CD4-positive, alpha-beta T cell treated with Interleukin-17A for 4 hours (primary cell): Measurements from ENCODE around the gene STX18.
"Not testable (repeated sequence)": the region's sequence is repeated elsewhere in the genome, so short reads cannot be mapped to it uniquely, and the experiment has no call there.

Experiments used
- DNase-seq: peaks from one replicate; pipeline ENCODE4 v3.0.0-alpha.2; 2020; ENCODE audit warnings: mixed read lengths

STX18 gene

DNA sequence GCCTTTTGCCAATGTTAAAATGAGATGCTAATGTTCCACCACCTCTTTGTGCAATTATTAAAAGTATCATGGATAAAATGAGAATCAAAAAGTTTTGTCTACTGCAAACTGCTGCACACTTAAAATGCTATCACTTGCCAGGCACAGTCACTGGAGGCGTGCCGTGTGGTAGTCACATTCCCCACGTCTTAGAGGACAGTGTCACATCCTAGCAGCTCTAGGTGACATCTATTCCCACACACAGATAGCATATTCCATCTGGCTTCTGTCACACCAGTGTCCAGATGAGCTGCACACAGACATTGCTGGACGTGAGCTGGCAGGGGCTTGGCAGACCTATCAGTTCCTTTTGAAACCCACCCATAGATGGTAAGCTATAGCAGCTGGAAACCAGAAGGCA is 107.9 kb downstream of the STX18 start:
- no peak for DNase-seq

- DNase-seq = no peak
These were observed 109.3 kb downstream of the STX18 start for GRCh38 chr4:4432341-4433125.

DNA sequence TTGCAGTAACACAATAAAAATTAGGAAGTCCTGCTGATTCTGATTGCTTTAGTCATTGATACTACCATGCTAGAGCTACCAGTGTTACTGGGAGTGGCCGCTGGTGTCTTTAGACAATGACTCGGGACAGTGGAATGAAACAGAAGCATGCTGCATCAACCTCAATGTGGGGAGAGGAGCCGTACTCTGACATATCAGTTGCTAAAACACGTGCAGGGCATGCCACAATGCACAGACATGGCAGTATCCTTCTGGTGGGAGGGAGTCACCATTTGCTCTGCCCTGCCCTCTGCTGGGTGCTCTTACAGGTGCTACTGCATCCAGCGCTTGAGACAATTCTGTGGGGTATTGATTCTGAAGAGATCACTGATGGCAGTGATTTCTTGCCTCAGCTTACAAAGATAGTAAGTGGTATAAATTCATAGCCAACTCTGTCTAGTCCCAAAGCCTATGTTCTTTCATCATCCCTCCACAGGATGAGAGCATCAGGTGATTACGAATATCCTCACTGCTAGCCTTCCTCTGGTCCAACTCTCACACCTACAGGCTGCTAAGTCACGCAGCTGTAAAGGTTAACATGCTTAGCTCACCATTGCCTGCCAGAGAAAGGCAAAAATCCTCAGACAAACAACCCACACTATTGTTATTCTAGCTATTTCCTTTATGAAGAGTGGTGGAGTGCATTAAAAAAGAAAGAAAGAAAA is 111.2 kb downstream of the STX18 start:
- DNase-seq = peak; percentile 68

DNA sequence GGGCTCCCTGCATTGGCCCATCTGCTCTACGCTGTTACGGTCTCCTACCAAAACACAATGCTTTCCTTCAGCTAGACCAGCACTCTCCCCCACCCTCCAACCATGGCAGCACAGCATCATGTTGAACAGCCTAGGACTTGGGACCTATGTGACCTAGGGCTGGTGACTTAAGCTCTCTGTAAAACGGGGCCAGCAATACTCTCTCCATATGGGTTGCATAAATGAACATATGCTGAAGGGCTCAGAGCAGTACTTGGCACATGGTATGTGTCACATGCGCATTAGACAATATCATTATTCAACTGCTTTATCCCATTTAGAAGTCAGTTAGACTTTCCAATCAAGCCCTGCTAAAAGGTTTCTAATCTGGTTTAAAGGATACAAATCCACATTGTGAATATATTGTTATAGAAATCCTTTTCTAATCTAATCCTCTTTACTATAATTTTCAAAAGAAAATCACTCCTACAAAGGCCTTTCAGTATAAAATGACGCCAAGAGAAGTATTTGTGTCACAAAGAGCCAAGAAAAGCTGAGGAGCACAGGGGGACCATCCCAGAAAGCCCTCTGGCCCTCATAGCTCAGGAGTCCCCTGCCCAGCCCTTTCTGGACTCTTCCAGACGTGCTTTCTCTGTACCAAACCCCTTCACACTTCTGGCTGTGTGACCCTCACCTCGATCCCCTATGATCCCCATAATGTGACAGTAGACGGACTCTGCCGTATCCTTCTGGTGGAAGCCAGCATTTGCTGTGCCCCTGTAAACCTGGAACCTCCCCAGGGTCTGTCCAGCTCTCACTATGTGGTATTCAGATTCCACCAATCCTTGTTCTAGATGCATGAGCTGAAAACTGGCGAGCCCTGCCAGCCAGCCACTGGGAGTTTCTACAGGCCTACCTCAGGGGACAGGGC is 112.6 kb downstream of the STX18 start:
- no peak for DNase-seq

DNA sequence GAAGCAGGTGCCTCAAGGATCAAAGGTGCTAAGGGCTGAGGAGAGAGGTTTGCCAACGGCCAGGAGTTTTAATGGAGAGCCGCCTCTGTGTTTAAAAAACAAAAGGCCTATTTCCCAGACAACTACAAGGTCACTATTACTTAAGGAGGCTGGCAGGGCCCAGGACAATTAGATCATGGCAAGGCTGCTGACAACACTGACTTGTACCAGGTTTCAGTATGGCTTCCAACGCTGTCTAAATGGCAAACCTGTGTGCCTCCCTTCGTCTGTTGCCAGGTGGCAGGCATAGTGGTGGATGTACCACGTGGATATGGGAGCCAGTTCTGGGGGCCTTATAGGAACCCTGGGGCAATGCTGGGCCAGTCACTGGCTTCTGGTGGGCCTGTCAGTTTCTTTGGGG is 114.0 kb downstream of the STX18 start:
- DNase-seq = no peak

DNA sequence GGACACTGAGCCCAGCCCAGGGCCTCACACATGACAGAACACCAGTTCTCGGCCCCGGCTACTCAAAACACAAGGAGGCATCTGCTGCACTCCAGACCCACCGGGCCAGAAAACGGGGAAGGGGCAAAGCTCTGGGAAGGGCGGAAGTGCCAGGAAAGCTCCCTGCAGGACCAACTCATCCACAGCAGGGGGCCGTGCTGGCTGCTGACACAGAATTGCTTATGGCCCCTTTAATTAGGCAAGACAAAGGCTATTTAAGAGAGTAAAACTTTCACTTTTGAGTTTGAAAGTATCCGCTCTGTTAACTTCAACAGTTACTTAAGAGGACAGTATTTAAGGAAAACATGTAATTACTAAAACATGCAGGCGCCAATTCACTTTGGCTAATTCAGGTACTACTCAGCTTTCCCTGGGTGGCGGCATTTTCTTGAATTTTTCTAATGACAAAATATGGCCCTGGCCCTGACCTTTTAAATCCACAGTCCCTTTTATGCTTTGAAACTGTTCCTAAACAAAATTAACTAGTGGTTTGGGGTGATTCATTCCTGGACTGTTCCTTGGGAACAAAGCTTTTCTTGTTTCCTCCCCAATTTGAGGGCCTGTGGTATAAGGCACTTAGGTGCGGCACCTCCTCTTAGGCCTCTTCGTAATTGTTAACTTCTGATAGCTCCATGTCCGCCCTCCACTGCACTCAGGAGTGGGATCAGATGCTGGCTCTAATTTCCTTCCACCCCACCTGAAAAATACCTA is 114.6 kb downstream of the STX18 start:
- DNase-seq = no peak

- DNase-seq = no peak
These were observed 115.2 kb downstream of the STX18 start for GRCh38 chr4:4426511-4427120.

GRCh38 chr4:4425696-4426095 is 116.2 kb downstream of the STX18 start:
- no peak for DNase-seq

DNA sequence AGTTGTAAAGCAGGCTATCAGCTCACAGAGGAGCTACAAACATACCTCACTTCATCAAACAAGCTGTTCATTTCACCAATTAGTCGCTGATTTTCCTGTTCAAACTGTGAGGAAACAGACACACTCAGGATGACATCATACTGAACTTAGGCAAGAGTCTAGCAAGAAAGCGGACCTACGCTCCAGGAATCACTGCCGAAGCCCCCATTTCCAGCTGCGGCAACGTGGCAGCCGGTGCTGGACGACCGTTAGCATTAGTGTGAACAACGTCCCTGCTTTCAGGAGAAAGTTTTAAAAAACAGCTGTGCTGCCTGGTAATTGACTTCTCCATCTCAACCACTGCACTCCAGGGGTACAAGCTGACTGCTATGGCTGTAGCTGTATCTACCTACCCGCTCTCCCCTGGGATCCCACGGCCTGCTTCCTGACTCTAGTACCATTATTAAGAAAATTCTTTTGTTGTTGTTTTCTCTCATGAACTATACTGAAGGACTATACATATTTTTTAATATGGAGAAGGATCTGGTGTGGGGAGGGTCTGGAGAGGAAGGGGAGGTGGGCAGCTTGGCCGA is 116.6 kb downstream of the STX18 start:
- no peak for DNase-seq

GRCh38 chr4:4424499-4425115 is 117.2 kb downstream of the STX18 start:
- DNase-seq = no peak

DNA sequence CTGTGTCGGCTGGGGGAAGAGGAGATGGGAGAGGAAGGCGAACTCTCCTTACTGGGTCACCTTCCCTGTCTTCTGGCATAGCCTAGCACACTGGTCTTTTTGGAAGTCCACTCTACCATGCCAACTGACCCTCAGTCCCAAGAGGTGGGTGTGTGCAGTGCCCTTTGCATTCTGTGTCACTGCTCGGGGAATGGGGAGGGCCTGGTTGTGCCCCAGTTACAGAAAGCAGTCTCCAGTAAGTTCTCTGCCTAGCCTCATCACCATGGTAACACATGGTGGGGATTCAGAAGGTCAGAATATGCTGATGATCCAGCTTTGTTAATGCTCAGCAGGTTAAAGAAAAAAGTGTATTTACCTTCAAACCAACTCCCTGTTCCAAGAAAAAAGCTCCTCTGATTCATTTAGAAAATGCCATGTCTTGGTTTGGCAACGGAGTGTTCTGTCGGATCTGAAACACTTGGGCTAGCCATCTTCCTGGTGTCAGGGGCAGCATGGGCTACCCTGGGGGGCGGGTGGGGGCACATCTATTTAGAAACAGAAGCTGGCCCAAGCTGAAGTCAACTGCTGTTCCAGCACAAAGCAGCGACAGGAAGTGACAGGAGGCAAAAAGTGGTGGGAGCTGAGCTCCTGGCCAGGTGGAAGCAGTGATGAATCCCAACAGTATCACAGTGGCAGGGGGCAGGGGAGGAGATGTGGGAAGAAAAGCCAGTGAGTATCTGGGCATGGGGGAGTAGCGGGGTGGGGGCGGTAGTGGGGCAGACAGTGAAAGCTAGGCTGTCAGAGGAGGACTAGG is 117.9 kb downstream of the STX18 start:
- DNase-seq = no peak

- DNase-seq = no peak
These were observed 118.9 kb downstream of the STX18 start for GRCh38 chr4:4422856-4423499.

DNA sequence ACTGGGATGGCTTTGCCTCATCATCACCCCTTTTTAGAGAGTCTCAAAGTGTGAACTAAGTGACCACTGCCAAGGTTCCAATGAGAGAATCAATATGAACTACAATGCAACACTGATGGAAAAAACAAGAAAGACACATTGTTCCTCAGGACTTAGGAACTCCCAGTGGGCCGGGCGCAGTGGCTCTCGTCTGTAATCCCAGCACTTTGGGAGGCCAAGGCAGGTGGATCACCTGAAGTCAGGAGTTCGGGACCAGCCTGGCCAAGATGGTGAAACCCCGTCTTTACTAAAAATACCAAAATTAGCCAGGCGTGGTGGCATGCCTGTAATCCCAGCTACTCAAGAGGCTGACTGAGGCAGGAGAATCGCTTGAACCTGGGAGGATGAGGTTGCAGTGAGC is 119.7 kb downstream of the STX18 start:
- DNase-seq = not testable (repeated sequence)

DNA sequence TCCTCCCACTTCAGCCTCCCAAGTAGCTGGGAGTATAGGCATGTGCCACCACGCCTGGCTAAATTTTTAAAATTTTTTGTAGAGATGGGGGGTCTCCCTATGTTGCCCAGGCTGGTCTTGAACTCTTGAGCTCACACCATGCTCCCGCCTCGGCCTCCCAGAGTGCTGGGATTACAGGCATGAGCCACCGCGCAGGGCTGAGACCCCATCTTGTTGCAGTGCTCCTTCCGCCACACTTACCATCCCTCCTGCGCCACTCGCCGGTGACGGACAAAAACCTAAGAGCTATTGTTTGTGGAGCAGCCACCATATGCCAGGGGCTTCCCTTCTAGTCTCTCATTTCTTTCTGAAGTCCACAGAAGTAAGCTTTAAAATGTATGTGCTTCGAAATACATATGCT is 120.5 kb downstream of the STX18 start:
- no peak for DNase-seq

DNA sequence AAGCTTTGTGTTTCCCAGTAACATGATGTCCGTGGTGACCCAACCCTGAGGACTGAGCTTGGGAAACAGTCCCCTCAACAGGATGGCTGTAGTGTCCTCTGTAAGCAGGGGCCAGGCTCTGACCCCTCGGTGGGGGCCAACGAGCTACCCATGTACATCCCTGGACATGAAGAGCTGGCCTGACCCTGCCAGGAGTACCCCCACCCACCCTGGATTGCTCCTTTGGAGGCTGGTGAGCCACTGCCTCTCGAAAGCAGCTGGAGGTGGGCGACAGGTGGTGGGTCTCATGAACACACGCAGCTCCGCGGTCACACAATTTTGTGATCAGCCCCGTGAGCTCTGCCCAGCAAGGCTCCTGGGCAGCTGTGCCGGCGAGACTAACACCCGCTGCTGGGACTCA is 121.4 kb downstream of the STX18 start:
- no peak for DNase-seq

DNA sequence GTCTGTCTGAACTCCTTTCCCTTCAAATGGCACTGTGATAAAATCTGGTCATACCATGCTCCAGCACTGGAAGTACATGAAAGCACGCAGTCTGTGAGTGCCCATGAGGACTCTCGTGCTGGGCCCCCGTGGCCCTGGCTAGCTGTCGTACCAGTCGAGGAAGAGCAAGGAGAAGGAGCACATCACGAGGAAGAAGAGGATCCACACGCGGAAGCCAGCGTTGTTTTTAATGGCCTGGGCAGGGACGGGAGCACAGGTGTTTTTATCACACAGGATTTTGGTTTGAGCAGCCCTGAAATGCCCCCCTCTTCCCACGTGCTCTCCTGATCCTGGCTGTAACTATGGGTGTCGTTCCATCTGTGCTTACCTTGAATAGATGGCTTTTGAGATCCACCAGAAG is 122.0 kb downstream of the STX18 start:
- no peak for DNase-seq

GRCh38 chr4:4418676-4419390 is 123.0 kb downstream of the STX18 start:
- peak; percentile 48 for DNase-seq

GRCh38 chr4:4417886-4418285 is 124.0 kb downstream of the STX18 start:
- peak; percentile 25 for DNase-seq

- DNase-seq = no peak
These were observed 124.9 kb downstream of the STX18 start for GRCh38 chr4:4416981-4417380.
